GM12872 (cell line): ENCODE measurements around the gene NEMP1.
A peak's percentile ranks its signal among the peaks of the same experiment; 100 is the strongest.

Experiments
- TF ChIP-seq, protein P1 (sequence below): IDR thresholded peaks from 3 replicates; pipeline ENCODE4 v1.5.1; 2011; ENCODE audit warnings: low read depth, mild to moderate bottlenecking, low read length, moderate library complexity; ENCODE audit not compliant: insufficient read depth

Gene NEMP1

DNA sequence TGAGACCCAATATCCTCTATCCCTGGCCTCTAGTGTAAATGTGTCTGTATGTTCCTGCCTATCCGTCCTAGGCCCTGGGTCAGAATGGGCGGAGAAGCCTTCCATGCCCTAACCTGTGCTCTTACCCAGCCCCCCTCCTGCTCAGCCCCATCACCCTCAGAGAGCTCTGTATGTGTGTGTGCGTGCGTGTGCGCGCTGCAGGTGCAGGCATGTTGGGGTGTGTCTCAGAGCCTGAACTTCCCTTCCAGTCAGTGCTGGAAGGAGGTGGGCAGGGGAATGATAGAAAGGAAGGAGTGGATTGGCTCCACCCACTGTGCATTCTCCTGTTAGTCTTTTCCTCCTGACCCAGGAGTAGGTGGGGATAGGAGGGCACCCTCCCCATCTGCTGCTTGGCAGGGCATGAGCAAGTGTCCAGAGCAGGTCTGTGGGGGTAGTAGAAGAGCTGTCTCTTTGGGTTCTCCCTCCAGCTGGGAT is 17.5 kb upstream of the NEMP1 start:
- TF ChIP-seq, protein P1, sequence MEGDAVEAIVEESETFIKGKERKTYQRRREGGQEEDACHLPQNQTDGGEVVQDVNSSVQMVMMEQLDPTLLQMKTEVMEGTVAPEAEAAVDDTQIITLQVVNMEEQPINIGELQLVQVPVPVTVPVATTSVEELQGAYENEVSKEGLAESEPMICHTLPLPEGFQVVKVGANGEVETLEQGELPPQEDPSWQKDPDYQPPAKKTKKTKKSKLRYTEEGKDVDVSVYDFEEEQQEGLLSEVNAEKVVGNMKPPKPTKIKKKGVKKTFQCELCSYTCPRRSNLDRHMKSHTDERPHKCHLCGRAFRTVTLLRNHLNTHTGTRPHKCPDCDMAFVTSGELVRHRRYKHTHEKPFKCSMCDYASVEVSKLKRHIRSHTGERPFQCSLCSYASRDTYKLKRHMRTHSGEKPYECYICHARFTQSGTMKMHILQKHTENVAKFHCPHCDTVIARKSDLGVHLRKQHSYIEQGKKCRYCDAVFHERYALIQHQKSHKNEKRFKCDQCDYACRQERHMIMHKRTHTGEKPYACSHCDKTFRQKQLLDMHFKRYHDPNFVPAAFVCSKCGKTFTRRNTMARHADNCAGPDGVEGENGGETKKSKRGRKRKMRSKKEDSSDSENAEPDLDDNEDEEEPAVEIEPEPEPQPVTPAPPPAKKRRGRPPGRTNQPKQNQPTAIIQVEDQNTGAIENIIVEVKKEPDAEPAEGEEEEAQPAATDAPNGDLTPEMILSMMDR, result no peak

DNA sequence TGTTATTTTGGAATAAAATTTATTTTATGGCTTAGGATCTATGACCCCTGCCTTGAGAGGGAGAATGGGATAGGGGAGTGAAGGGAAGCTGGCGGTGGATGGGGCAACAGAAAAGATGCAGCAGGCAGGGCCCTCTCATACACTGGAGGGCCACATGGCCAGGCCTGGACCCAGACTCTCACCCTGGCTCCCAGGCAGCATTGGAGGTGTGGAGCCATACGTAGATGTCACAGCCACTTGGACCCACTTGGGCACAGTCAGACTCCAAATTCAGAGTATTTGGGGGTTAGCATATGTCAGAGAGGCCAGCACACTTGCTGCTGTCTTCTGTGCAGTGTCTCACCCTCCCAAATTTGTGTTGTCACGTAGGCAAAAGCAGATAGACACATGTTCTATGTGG is 16.8 kb upstream of the NEMP1 start:
- TF ChIP-seq, protein P1, result no peak

DNA sequence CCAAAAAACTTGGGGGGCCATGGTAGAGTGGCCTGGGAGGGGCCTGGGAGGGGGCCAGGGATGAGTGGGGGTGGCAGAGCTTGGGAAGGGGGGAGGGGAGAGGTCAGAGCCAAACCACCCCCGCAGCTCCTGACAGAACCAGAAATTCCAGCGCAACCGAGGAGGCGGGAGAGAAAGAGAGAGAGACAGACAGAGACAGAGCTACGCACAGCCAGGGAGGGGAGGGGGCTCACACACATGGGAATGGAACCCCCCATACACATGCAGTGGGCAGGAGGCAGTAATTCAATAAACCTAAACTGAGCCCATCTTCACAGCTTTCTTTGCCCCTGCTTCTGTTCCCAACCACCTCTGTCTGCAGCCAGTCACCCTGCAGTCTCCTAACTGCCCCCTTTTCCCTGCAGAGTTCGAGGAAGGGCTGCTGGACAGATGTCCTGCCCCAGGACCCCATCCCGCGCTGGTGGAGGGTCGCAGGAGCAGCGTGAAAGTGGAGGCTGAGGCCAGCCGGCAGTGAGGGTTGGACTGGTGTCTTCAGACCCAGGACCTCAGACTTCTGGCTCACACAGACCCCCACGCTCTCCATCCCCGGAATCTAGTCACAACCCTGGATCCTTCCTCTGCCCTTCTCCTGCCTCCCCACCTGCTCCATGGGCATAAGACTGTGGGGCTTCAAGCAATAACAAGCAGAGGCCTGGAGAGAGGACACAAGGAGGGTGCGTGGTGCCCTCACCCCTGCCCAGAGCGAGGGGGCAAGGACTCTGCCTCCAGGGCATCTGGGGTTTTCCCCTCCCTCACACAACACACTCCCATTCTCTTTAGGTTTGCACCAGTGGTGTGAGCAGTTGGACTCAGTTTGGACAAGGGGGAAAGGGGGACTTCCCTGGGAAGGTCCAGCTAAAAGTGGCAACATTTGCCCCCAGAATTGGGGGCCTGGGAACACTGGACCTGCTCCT is 15.9 kb upstream of the NEMP1 start:
- TF ChIP-seq, protein P1, result no peak

DNA sequence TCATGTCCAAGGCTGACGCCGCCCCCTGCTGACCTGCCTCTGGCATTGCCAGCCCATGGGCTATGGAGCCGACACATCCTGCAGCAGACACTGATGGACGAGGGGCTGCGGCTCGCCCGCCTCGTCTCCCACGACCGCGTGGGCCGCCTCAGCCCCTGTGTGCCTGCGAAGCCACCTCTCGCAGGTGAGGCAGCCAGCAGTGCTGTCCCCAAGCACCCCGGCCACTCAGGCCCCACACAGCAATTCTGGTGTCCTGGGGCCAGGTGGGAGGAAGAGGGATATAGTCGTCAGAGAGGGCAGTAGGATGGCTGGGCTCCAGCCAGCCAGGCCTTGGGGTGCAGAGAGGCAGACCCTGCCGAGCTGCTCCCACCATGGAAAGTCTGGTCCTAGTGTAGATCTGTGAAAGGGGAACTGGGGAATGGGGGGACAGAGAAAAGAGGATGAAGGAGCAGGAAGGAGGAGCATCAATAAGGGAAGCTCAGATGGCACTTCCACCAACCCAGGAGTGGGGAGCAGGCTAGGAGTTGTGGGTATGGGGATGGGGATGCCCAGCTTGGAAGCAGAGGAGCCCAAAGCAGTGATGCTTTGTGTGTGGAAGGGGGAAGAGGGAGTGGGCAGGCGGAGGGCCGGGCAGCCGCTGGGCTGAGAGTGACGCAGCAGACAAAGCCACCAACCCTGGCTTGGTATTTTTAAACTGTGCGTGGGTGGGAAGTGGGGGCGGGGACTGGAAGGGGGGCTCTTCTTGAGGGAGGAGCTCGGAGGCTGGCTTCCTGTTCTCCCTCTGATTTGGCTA is 15.0 kb upstream of the NEMP1 start:
- TF ChIP-seq, protein P1, result peak; percentile 75

DNA sequence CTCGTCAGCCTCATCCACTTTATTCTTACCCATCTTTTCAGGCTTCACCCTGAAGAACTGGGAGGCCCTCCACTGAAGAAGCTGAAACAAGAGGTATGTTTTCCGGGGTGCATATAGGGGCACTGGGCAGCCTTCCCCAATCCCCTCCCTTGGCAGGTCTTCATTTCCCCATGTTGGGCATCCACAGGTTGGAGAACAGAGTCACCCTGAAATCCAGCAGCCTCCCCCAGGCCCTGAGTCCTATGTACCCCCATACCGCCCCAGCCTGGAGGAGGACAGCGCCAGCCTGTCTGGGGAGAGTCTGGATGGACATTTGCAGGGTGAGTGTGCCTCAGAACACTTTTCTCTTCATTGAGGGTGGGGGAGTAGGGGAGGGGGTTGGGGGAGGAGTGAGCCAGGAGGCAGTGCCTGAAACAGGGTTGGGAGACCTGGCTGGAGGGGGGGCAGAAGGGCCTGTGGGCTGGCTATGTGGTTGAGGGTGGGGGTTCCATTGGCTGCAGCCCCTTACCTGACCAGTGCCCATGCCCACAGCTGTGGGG is 14.4 kb upstream of the NEMP1 start:
- TF ChIP-seq, protein P1, result no peak

DNA sequence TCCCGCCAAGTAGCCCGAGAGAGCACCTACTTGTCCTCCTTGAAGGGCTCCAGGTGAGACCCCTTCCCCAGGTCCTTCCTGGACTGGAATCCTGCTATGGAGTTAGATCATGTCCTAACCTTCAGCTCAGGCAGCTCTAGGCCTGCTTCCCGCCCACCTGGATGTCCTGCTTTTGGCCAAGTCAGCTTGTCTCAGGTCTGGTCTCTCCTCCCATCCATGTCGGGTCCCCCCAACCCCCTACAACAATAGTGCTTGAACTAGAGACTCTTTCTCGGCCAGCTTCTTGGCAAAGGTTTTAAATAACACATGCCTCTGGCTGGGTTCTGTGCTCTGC is 13.9 kb upstream of the NEMP1 start:
- TF ChIP-seq, protein P1, result no peak
